GM12878 (cell line): ENCODE results near the gene MAP3K4. TPM values are rescaled to one million over a fixed set of nuclear protein-coding genes. Genes with fewer than 3 reads are reported as not detected.
A peak's percentile ranks its signal among the peaks of the same experiment; 100 is the strongest.

ENCODE experiments used
- BHLHE40 ChIP-seq, 2 experiments: fragments of 450-650 bp in 1 of 2; IDR thresholded peaks; 2 replicates each; pipeline ENCODE4 v1.6.1; 2011 to 2017; ENCODE audit warnings: low read depth in 2 of 2, borderline replicate concordance in 1 of 2, improper control_type of control experiment in 1 of 2, low read length in 1 of 2, mild to moderate bottlenecking in 1 of 2
- CBFB ChIP-seq: IDR thresholded peaks from 2 replicates; pipeline ENCODE4 v1.6.1; 2016; ENCODE audit warnings: antibody characterized with exemption, low read depth
- EED ChIP-seq: sonication (generic); IDR thresholded peaks from 2 replicates; pipeline ENCODE4 v1.6.1; 2016; ENCODE audit warnings: antibody characterized with exemption, low read depth
- ESRRA ChIP-seq: IDR thresholded peaks from 2 replicates; pipeline ENCODE4 v1.6.1; 2012; ENCODE audit warnings: mild to moderate bottlenecking, low read length, improper control_type of control experiment
- FOXM1 ChIP-seq: IDR thresholded peaks from 2 replicates; pipeline ENCODE4 v1.6.1; 2012; ENCODE audit warnings: low read depth, mild to moderate bottlenecking, inconsistent platforms, low read length, moderate library complexity
- IKZF1 ChIP-seq: fragments of 450-650 bp; conservative IDR thresholded peaks from 2 replicates; pipeline ENCODE4 v1.6.1; 2017; ENCODE audit warnings: antibody characterized with exemption, mild to moderate bottlenecking
- JUNB ChIP-seq: IDR thresholded peaks from 2 replicates; pipeline ENCODE4 v1.6.1; 2016; ENCODE audit warnings: antibody characterized with exemption, mild to moderate bottlenecking
- MTA2 ChIP-seq: fragments of 450-650 bp; IDR thresholded peaks from 2 replicates; pipeline ENCODE4 v1.6.1; 2016; ENCODE audit warnings: low read depth, mild to moderate bottlenecking, moderate library complexity
- NFIC ChIP-seq: IDR thresholded peaks from 2 replicates; pipeline ENCODE4 v1.6.1; 2012; ENCODE audit warnings: low read depth, mild to moderate bottlenecking, inconsistent platforms, low read length, moderate library complexity
- NFXL1 ChIP-seq: fragments of 450-650 bp; IDR thresholded peaks from 2 replicates; pipeline ENCODE4 v1.6.1; 2017; ENCODE audit warnings: antibody characterized with exemption, mild to moderate bottlenecking, borderline replicate concordance
- POLR2AphosphoS2 ChIP-seq: IDR thresholded peaks from 2 replicates; pipeline ENCODE4 v1.6.1; 2011; ENCODE audit warnings: low read depth, mild to moderate bottlenecking, low read length, improper control_type of control experiment, moderate library complexity
- RAD51 ChIP-seq: fragments of 450-650 bp; IDR thresholded peaks from 2 replicates; pipeline ENCODE4 v1.6.1; 2016; ENCODE audit warnings: moderate library complexity, mild to moderate bottlenecking, inconsistent platforms
- RELB ChIP-seq: fragments of 450-650 bp; IDR thresholded peaks from 2 replicates; pipeline ENCODE4 v1.6.1; 2017; ENCODE audit warnings: low read depth, mild to moderate bottlenecking, moderate library complexity
- RUNX3 ChIP-seq: IDR thresholded peaks from 2 replicates; pipeline ENCODE4 v1.6.1; 2012; ENCODE audit warnings: low read length, inconsistent platforms
- SKIL ChIP-seq: fragments of 450-650 bp; IDR thresholded peaks from 2 replicates; pipeline ENCODE4 v1.6.1; 2017; ENCODE audit warnings: mild to moderate bottlenecking, low read depth, inconsistent platforms; ENCODE audit not compliant: poor library complexity, severe bottlenecking
- TBL1XR1 ChIP-seq: IDR thresholded peaks from 2 replicates; pipeline ENCODE4 v1.6.1; 2012; ENCODE audit warnings: low read depth, low read length, improper control_type of control experiment
- TCF7 ChIP-seq: IDR thresholded peaks from 2 replicates; pipeline ENCODE4 v1.6.1; 2014; ENCODE audit warnings: antibody characterized with exemption, borderline replicate concordance
- polyA plus RNA-seq, 11 experiments: library from polyadenylated mRNA; depleted of rRNA in 4 of 11; unstranded in 6 of 11; stranded (reverse) in 5 of 11; fragments of >200 nt; fragmentation: Nextera tagmentation in 4 of 11; fragmentation: Illumina TruSeq in 1 of 11; extraction: Ambion mirVana in 4 of 11; extraction: Trizol in 1 of 11; gene quantifications; 1 replicate in 1 of 11; 2 replicates in 10 of 11; pipeline versions ENCODE4 v1.2.1 to v1.2.3, GENCODE V29; 2011 to 2016; ENCODE audit warnings: inconsistent platforms in 2 of 11, missing spikeins in 2 of 11, low read depth in 1 of 11
- total RNA-seq, 4 experiments: library from RNA; depleted of rRNA in 3 of 4; stranded (reverse); fragments of >200 nt in 3 of 4; fragmentation: Illumina TruSeq in 1 of 4; extraction: Trizol in 1 of 4; gene quantifications; 2 replicates each; pipeline versions ENCODE4 v1.2.1 to v1.2.3, GENCODE V29; 2013 to 2021

MAP3K4 gene
- total and polyA plus RNA-seq, 10 of the 15 experiments (the other 5 are each of a cell fraction or from before 2014, with no cell fraction given): 14.0 to 44.5 (median 23.1) TPM

- TF ChIP-seq SKIL (no peak), POLR2AphosphoS2 (no peak), NFIC (peak; percentile 58), RELB (0 out of 2 replicates have a peak, but pooled peaks have one; percentile 46), NFXL1 (no peak), MTA2 (0 out of 2 replicates have a peak, but pooled peaks have one; percentile 45), FOXM1 (peak; percentile 23; the same call in 1 of the 2 replicates), TCF7 (no peak), ESRRA (no peak), JUNB (peak; percentile 34), RAD51 (no peak), EED (0 out of 2 replicates have a peak, but pooled peaks have one; percentile 41), CBFB (0 out of 2 replicates have a peak, but pooled peaks have one; percentile 24), RUNX3 (peak; percentile 42; the same call in 1 of the 2 replicates), BHLHE40 (IDR thresholded peaks at IDR 0.05; ENCODE audit: borderline replicate concordance in 1 of 2, low read depth in 2 of 2, low read length in 1 of 2) (no peak), IKZF1 (peak; percentile 46), TBL1XR1 (no peak)
These were observed 43.8 kb downstream of the MAP3K4 start (continued) for GRCh38 chr6:161035182-161035980.
